ENCODE measurements around the gene ZNF143. TPM values are rescaled to one million over a fixed set of nuclear protein-coding genes. Genes with fewer than 3 reads are reported as not detected.
"Not testable (repeated sequence)": the region's sequence is repeated elsewhere in the genome, so short reads cannot be mapped to it uniquely, and the experiment has no call there.

The ZNF143 gene
- total RNA-seq: 10 to 100 TPM; 18.5 to 29.7 (median 23.0) TPM

- Histone ChIP-seq H3K4me3 (peak within 1 kb of the TSS; percentile 67 to 97 (median 90)), H3K4me1 (replicated peaks in 1 of 2) (peaks cover 0 to 4% of the 10 kb centered on the region in 2 donors), H3K27ac (peak within 1 kb of the TSS; percentile 99)
- WGBS, 10 experiments: 0% methylated on average over 3 to 17 of the region's 45 CpGs; no CpG with 5 or more reads in 4 of the 10 experiments
- ATAC-seq (replicated peaks in 6 of 8): peak; percentile 85 to 93 (median 91)
- in situ Hi-C loops (cut with MboI; ENCODE audit: low pct_unique_long_range_greater_than_20kb in 2 of 9, low sequenced_read_pairs in 9 of 9, unreplicated experiment in 9 of 9): no loop called here
These were observed at the start of gene ZNF143 for GRCh38 chr11:9460322-9461062. ZNF143 (plus strand) TSS chr11:9461012; CDS start chr11:9471309, 10,297 bp downstream.

- H3K27ac ChIP-seq: no peak overlapping the region
- in situ Hi-C loops (cut with MboI; ENCODE audit: low pct_unique_long_range_greater_than_20kb in 2 of 9, low sequenced_read_pairs in 9 of 9, unreplicated experiment in 9 of 9): no loop called here
- H3K4me1 ChIP-seq (replicated peaks in 1 of 2): no peaks in the 10 kb centered on the region
- WGBS, 10 experiments: 67 to 100% (median 100%) methylated on average over 1 of the region's 1 CpG; no CpG with 5 or more reads in 7 of the 10 experiments
- no peak for ATAC-seq (replicated peaks in 6 of 8)
- H3K4me3 ChIP-seq: no peak overlapping the region
These were observed 32.1 kb upstream of the ZNF143 start for GRCh38 chr11:9428706-9429105.

GRCh38 chr11:9438611-9439010 lies 22.2 kb upstream of the ZNF143 start:
- no peaks in the 10 kb centered on the region for H3K4me1 ChIP-seq (replicated peaks in 1 of 2)
- ATAC-seq (replicated peaks in 6 of 8): no peak
- no peak overlapping the region for H3K27ac ChIP-seq
- WGBS, 10 experiments: 82 to 100% (median 100%) methylated on average over 1 to 4 of the region's 4 CpGs
- in situ Hi-C loops (cut with MboI; ENCODE audit: low pct_unique_long_range_greater_than_20kb in 2 of 9, low sequenced_read_pairs in 9 of 9, unreplicated experiment in 9 of 9): no loop called here
- no peak overlapping the region for H3K4me3 ChIP-seq

GRCh38 chr11:9446230-9446629 lies 14.6 kb upstream of the ZNF143 start:
- in situ Hi-C loops (cut with MboI; ENCODE audit: low pct_unique_long_range_greater_than_20kb in 2 of 9, low sequenced_read_pairs in 9 of 9, unreplicated experiment in 9 of 9): no loop called here
- 84 to 100% (median 94%) methylated on average over 1 to 4 of the region's 4 CpGs for WGBS, 10 experiments
- no peak overlapping the region for H3K4me3 ChIP-seq
- H3K27ac ChIP-seq: no peak overlapping the region
- no peaks in the 10 kb centered on the region for H3K4me1 ChIP-seq (replicated peaks in 1 of 2)
- no peak for ATAC-seq (replicated peaks in 6 of 8)

GRCh38 chr11:9448576-9449352 lies 12.0 kb upstream of the ZNF143 start:
- in situ Hi-C loops (cut with MboI; ENCODE audit: low pct_unique_long_range_greater_than_20kb in 2 of 9, low sequenced_read_pairs in 9 of 9, unreplicated experiment in 9 of 9): no loop called here
- Histone ChIP-seq H3K27ac (no peak overlapping the region), H3K4me1 (replicated peaks in 1 of 2) (no peaks in the 10 kb centered on the region), H3K4me3 (no peak overlapping the region)
- no peak for ATAC-seq (replicated peaks in 6 of 8)
- WGBS, 10 experiments: 87 to 100% (median 100%) methylated on average over 1 to 6 of the region's 9 CpGs; no CpG with 5 or more reads in 5 of the 10 experiments

GRCh38 chr11:9452023-9452422 lies 8.8 kb upstream of the ZNF143 start:
- H3K4me1 ChIP-seq (replicated peaks in 1 of 2); H3K27ac ChIP-seq; ATAC-seq (replicated peaks in 6 of 8); in situ Hi-C loops (cut with MboI; ENCODE audit: low pct_unique_long_range_greater_than_20kb in 2 of 9, low sequenced_read_pairs in 9 of 9, unreplicated experiment in 9 of 9); H3K4me3 ChIP-seq: not testable (repeated sequence)
- WGBS, 10 experiments: 60 to 100% (median 86%) methylated on average over 1 to 5 of the region's 7 CpGs; no CpG with 5 or more reads in 1 of the 10 experiments

GRCh38 chr11:9455722-9456121 lies 5.1 kb upstream of the ZNF143 start:
- Histone ChIP-seq H3K4me1 (replicated peaks in 1 of 2) (no peaks in the 10 kb centered on the region), H3K4me3 (no peak overlapping the region), H3K27ac (no peak overlapping the region)
- in situ Hi-C loops (cut with MboI; ENCODE audit: low pct_unique_long_range_greater_than_20kb in 2 of 9, low sequenced_read_pairs in 9 of 9, unreplicated experiment in 9 of 9): no loop called here
- 63 to 100% (median 95%) methylated on average over 2 to 5 of the region's 5 CpGs for WGBS, 10 experiments
- no peak for ATAC-seq (replicated peaks in 6 of 8)

- WGBS, 10 experiments: 0 to 7% (median 1%) methylated on average over 11 to 22 of the region's 23 CpGs; no CpG with 5 or more reads in 2 of the 10 experiments
- in situ Hi-C loops (cut with MboI; ENCODE audit: low pct_unique_long_range_greater_than_20kb in 2 of 9, low sequenced_read_pairs in 9 of 9, unreplicated experiment in 9 of 9): no loop called here
- no peak for ATAC-seq (replicated peaks in 6 of 8)
- Histone ChIP-seq H3K27ac (peak overlapping the region; percentile 99), H3K4me1 (replicated peaks in 1 of 2) (peaks cover 0 to 4% of the 10 kb centered on the region in 2 donors), H3K4me3 (peak overlapping the region; percentile 63 to 97 (median 85))
These were observed 1.0 kb upstream of the ZNF143 start for GRCh38 chr11:9459667-9460321.

- ATAC-seq (replicated peaks in 6 of 8): peak; percentile 49 to 63 (median 56)
- WGBS, 10 experiments: 0 to 5% (median 0%) methylated on average over 1 to 48 of the region's 57 CpGs; no CpG with 5 or more reads in 1 of the 10 experiments
- in situ Hi-C loops (cut with MboI; ENCODE audit: low pct_unique_long_range_greater_than_20kb in 2 of 9, low sequenced_read_pairs in 9 of 9, unreplicated experiment in 9 of 9): no loop called here
These were observed 399 bp downstream of the ZNF143 start for GRCh38 chr11:9461063-9461759.

GRCh38 chr11:9461760-9462134 lies 935 bp downstream of the ZNF143 start:
- in situ Hi-C loops (cut with MboI; ENCODE audit: low pct_unique_long_range_greater_than_20kb in 2 of 9, low sequenced_read_pairs in 9 of 9, unreplicated experiment in 9 of 9): no loop called here
- Histone ChIP-seq H3K4me3 (peak overlapping the region; percentile 67 to 94 (median 75)), H3K4me1 (replicated peaks in 1 of 2) (peaks cover 0 to 4% of the 10 kb centered on the region in 2 donors), H3K27ac (peak overlapping the region; percentile 98 to 99)
- no peak for ATAC-seq (replicated peaks in 6 of 8)
- 0 to 7% (median 2%) methylated on average over 5 to 10 of the region's 10 CpGs for WGBS, 10 experiments

More at GRCh38 chr11:9461063-9461759, 399 bp downstream of the ZNF143 start:
- Histone ChIP-seq H3K4me1 (replicated peaks in 1 of 2) (peaks cover 0 to 4% of the 10 kb centered on the region in 2 donors), H3K27ac (peak overlapping the region; percentile 98 to 99), H3K4me3 (peak overlapping the region; percentile 67 to 94 (median 75))

- ATAC-seq (replicated peaks in 6 of 8): no peak
- H3K4me3 ChIP-seq: peak overlapping the region; percentile 67 to 94 (median 75)
- H3K27ac ChIP-seq: peak overlapping the region; percentile 98 to 99
- peaks cover 0 to 4% of the 10 kb centered on the region in 2 donors for H3K4me1 ChIP-seq (replicated peaks in 1 of 2)
- WGBS, 10 experiments: 0 to 90% (median 67%) methylated on average over 1 to 10 of the region's 16 CpGs; no CpG with 5 or more reads in 1 of the 10 experiments
- in situ Hi-C loops (cut with MboI; ENCODE audit: low pct_unique_long_range_greater_than_20kb in 2 of 9, low sequenced_read_pairs in 9 of 9, unreplicated experiment in 9 of 9): no loop called here
These were observed 1.5 kb downstream of the ZNF143 start for GRCh38 chr11:9462172-9462799.
